ENCODE data around the gene NRCAM.

DNA sequence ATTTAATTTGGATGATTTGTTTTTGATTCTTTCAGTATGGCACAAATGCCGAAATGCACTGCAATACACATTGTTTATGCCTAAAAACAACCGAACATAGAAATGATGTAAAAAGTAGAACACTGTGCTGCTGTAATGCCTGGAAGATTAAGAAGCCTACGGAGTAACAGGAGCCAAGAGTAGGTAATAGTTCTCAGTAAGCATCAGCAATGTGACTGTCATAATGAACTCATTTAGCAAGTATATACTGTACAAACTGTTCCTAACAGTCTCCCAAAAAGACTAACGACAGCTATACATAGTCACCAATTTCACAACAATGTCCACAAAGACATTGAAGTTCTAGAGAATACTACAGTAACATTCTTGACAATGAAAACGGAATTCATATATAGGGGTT is 307.1 kb downstream of the NRCAM start:
- TF ChIP-seq TCF7 (IDR thresholded peaks at IDR 0.05; ENCODE audit: borderline replicate concordance) (no peak), NBN (IDR thresholded peaks at IDR 0.05) (no peak), DPF2 (IDR thresholded peaks at IDR 0.05) (no peak), RFX5 (IDR thresholded peaks at IDR 0.05; ENCODE audit: low read depth, low read length) (no peak)
- TF ChIP-seq, protein P1, sequence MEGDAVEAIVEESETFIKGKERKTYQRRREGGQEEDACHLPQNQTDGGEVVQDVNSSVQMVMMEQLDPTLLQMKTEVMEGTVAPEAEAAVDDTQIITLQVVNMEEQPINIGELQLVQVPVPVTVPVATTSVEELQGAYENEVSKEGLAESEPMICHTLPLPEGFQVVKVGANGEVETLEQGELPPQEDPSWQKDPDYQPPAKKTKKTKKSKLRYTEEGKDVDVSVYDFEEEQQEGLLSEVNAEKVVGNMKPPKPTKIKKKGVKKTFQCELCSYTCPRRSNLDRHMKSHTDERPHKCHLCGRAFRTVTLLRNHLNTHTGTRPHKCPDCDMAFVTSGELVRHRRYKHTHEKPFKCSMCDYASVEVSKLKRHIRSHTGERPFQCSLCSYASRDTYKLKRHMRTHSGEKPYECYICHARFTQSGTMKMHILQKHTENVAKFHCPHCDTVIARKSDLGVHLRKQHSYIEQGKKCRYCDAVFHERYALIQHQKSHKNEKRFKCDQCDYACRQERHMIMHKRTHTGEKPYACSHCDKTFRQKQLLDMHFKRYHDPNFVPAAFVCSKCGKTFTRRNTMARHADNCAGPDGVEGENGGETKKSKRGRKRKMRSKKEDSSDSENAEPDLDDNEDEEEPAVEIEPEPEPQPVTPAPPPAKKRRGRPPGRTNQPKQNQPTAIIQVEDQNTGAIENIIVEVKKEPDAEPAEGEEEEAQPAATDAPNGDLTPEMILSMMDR (IDR thresholded peaks at IDR 0.05 in 2 of 3, conservative IDR thresholded peaks at IDR 0.05 in 1 of 3; ENCODE audit: control insufficient read depth in 2 of 3, extremely low read depth in 1 of 3, insufficient read depth in 1 of 3, low read depth in 3 of 3, low read length in 3 of 3), result no peak
